Anterior cingulate cortex (tissue), 58 donors: Measurements from ENCODE around the gene SPIRE1.

Source experiments
- DNase-seq, 58 donors: peaks; one replicate each; lab custom pipeline; 2025; lab: John Stamatoyannopoulos, UW

The SPIRE1 gene

DNA sequence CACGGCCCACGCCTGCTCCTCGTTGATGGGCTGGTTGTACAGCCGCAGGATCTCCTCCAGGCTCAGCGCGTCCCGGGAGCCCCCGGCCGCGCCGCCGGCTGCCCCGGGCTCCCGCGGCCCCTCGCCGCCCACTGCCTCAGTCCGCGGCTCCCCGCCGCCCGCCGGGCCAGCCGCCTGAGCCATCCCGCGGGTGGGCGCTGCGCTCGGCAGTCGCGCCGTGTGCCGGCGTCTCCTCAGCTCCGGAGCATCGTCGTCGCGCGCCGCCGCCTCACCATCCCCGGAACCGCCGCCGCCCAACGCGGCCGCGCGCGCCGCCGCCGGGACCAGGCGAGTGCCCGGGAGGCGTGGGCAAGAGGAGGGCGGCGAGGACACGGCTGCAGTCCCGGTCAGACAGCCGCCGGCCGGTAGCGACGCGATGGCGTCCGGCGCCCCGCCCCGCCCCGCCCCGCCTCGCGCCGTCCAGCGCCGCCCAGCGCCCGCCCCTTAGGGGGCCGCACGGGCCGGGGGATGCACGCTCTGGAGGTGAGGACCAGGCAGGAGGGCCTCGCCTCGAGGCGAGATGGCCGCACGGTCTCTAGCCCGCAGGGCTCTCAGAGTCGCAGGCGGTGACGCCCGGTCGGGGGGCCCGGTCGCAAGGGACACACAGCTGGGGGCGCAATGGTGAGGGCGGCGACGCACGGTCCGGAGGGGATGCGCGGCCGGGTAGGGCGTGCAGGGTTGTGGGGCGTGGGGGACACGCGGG is at the start of gene SPIRE1:
Gene SPIRE1, minus strand, starts transcription at position 424 of the 742 bp plus-strand sequence. Its CDS starts 241 bp downstream, at position 183.
- peak in 57 of 58 donors; percentile 16 to 85 (median 68) for DNase-seq

DNA sequence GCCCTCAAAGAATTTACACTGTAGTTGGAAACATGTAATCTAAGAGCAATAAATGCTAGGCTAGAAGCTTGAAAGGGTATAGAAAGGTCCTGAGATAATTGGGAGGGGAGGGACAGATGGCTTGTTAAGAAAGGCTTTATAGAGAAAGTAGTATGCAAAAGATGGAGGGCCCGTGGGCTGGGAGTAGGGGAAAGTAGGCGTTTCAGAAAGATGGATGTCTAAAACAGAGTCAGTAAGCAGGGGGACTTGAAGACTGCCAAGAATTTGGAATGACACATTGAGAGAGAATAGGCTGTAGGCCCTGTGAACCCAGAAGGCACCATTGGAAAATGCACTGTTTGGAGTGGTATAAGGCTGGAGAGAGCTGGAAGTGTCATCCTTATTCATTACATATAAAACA is 45.8 kb upstream of the SPIRE1 start:
- DNase-seq: peak in 1 of 58 donors; percentile 0

DNA sequence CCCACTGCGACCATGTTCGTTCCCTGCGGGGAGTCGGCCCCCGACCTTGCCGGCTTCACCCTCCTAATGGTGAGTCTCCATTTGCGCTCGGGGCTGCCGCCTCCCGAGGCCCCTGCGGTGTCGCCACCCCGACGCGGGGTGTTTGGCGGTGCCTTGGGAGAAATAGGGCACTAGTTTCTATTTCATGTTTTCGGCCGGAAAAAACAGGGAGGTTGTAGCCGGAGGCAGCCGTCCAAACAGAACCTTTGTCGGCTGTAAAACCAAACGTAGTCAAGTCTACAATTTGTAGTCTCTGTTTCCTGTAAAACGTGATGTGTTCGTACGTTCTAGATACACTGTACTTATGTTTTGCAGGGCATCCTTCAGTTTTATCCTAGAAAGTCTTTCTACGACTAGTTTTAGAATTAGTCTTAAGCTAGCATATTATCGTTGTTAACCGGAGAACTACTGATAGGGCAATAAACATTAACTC is 45.2 kb upstream of the SPIRE1 start:
- DNase-seq: no peak

DNA sequence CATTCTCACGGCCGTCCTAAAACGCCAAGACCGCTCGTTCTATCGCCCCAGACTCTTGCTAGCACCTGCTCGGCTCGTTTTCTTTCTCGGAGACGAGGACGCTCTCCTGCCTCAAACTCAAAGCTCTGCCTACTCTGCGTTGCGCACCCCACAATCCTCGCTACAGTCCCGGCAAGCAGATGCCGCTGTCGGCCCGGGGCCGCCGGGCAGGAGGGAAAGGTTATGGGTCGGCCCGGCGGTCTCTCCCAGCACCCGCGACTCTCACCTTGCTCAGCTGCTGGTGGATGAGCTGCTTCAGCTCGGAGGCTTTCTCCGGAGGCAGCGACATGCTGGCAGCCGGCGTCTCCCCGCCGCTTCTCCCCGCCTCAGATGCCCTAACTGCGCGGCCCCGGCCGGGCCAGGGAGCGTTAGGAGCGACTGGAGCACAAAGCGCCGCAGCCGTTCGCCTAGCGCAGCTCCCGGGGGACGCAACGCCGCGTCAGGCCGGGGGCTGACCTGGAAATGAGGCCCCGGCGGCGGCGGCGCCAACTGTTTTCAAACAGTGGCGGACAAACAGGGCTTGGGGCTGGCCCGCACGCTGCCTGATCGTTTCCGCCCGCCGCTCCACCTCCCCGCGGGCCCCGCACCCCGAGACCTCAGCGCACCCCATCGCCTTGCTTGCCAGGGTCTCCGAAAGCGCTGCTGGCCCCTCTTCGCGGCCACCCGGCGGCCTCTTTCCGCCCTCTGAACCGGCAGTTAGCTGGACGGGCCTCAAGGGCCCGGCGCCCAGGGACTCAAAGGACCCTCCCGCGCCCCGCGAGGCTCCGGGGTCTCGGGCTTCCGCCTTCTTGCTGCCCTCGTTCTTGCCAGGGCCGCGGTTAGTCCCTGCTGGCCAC is 44.6 kb upstream of the SPIRE1 start, which contains the start of the genes CEP76 and PSMG2:
Gene CEP76, minus strand, starts transcription at position 503 of the 875 bp plus-strand sequence. Its CDS starts 175 bp downstream, at position 328.
Gene PSMG2, plus strand, starts transcription at position 822 of the 875 bp plus-strand sequence. CDS start 66 bp downstream, outside the sequence.
- DNase-seq: peak in 57 of 58 donors; percentile 58 to 92 (median 82)

DNA sequence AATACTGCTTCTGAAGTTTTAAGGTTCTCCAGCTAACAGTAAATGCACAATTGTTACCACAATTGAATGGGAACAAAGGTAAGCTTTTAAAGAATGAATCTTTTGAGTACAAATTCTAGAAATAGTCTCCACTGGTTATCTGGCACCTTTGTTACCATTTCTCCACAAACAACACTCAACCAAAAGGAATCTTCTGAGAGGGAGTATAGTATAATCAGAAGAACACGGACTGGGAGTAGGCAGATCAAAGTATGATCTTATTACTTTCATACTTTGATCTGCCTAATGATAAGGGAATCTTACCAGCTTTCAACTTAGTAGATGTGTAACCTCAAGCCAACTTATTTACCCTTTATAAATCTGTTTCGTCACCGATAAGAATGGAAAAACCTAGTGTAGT is 43.3 kb upstream of the SPIRE1 start:
- DNase-seq: no peak

DNA sequence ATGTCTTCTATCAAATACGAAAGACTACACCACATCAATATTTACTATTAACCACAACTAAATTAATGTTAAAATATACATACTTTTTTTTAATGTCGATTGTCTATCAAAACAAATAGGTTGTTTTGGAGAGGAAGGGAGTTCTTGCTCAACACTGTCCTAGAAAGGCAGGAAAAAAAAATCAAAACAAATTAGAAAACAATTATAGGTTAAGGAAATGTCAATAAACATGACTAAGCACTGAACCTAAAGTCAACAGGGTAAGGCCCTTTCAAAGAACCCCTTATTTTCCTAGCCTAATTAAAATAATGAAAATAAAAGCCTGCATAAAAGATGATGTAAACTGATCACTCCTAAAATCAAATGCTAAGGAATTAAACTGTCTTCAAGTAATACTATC is 41.8 kb upstream of the SPIRE1 start:
- no peak for DNase-seq

DNA sequence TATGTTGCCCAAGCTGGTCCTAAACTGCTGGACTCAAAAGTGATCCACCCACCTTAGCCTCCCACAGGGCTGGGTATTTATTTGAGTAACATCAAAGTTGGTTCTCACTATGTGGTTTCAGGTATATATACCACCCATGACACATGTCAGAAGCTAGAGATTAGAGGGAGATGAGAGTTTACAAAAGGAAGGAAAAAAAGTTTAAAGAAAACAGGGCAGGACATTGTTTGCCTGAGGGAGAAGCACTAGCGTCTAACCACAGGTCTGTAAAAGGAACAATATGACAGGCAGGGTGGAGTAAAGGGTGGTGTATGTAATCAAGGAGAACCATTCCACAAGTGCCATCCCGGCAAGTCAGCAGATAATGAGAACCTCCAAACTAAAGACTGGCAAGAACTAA is 36.1 kb upstream of the SPIRE1 start:
- no peak for DNase-seq

DNA sequence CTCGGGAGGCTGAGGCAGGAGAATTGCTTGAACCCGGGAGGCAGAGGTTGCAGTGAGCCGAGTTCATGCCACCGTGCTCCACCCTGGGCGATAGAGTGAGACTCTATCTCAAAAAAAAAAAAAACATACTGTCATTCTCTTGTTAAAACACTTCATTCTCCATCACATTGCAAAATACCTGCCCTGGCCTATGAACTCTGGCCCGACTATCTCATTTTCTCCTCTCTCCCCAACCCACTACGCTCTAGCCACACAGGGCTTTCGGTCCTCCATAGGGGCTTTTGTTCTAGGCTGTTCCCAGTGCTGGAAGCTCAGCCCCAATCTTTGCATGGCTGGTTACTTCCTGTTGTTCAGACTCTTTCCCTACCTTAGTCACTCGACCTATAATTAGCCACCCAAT is 34.3 kb upstream of the SPIRE1 start:
- no peak for DNase-seq

DNA sequence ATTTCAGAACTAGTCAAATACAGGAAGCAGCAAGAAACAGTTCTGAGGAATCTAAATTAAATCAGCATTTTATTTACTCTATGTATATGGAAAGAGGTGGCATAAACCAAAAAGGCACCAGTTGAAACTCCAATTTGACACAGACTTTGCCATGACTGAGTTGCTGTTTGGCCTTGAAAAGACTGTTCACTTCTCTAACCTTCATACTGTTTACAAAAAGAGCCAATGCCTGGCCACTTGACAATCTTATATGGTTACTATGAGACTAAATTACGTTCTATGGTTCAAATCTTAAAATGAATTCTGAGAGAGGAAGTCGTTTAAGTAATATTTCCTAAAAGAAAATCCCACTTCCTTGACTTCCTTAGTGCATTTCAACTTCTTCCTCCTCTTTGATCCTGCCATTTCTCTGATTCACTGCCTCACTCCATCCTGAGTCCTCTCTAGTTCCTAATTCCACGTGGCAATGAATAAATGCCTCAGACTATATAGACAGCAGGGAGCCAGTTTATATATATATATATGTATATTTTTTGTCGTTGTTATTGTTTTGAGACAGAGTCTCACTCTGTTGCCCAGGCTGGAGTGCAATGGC is 31.4 kb upstream of the SPIRE1 start:
- no peak for DNase-seq

DNA sequence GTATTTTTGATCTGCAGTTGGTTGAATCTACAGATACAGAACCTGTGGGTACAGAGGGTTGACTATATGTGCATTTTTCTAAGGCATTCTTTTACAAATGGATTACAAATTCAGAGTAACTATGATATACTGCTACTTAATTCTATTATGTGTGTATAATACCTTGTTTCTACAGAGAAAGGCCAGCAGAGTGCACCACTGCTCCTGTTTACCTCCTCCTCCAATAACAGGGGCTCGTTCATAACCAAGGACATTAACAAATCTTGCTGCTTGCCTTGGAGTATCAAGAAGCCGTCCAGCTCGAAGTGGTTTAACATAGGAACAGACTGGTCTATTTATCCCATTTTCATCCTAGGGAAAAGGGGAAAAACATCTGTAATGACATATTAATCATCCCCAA is 28.2 kb upstream of the SPIRE1 start:
- no peak for DNase-seq

DNA sequence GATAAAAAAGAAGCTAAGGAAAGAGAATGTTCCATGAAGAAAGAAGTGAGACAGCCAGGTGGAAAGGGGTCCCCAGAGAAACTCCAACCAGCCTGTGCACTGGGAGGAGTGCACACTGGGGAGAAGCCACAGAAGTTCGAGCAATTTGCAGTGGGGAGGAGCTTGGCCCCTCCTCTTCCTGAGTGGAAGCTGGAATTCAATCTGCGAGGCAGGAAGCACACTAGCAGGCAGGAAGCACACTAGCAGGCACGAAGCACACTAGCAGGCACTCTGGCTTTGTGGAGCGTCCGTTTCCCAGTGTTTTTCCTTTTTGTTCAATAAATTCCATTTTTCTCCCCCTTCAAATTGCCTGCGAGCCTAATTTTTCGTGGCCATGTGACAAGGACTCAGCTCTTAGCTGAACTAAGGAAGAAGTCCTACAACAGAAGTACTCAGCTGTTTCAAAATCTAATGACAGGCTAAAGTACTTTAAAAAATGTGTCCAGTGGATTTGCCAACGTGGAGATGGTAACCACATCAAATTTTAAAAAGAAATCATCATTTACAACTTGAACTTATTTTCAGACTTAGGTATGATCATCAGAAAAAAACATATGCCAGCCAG is 21.4 kb upstream of the SPIRE1 start:
- peak in 18 of 58 donors; percentile 1 to 40 (median 8) for DNase-seq

DNA sequence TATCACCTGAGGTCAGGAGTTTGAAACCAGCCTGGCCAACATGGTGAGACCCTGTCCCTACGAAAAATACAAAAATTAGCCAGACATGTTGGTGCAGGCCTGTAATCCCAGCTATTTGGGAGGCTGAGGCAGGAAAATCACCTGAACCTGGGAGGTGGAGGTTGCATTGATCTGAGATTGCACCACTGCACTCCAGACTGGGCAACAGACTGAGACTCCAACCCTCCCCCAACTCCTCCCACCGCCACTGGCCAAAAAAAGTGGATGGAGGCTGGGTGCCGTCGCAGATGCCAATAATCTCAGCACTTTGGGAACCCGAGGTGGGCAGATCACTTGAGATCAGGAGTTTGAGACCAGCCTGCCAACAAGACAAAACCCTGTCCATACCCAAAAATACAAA is 10.1 kb upstream of the SPIRE1 start:
- no peak for DNase-seq

DNA sequence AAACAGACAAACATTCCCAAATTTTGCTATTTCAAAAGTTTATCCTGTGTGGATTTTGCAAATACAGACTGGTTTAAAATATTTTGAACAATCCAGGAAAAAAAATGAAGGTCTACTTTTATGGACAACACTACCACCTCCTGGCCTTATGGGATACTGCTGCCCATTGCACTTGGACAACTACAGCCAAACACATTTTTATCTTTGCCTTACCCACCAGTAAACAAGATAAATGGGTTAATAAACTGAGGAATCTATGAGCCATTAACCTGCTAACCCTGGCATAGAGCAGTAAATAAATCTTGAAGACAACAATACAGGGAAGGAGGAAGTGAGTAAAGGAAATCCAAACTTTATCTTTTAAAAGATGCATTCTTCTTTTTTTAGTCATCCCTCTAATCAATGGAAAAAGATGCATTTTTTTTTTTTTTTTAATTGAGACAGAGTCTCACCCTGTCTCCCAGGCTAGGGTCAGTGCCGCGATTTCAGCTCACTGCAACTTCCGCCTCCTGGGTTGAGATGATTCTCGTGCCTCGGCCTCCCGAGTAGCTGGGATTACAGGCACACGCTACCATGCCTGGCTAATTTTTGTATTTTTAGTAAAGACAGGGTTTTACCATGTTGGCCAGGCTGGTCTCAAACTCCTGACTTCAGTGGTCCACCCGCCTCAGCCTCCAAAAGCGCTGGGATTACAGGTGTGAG is 2.1 kb upstream of the SPIRE1 start:
- peak in 11 of 58 donors; percentile 5 to 49 (median 14) for DNase-seq

DNA sequence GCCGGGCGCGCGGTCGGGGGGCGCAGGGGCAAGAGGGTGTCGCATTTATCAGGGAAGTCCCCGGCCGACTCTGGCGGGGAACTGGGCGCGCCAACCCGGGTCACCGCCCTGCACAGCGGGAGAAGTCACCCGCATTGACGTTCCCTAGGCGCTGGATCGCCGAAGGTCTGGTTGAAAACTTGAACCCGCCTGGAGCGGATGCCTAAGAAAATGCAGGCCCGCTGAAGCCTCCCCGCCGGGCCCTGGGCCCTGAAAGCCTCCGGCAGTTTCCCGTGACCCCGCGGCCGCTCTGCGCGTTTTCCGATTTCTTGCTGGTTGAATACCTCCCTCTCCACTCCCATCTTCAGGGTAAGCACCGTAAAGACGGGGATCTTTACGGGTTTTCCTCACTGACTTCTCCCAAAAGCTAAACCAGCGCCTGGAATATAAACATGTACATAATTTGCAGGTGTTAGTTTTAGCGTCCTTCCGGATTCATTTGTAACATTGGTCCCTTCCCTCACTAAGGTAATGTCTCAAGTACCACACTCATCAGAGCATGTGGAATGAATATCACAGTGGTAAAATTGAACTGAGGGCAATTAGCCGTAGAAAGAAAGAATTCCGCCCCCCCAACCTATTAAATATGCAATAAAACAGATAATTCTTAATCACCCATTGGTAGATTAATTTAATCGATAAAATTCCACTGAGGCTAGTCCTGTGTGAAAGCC is 675 bp upstream of the SPIRE1 start:
- DNase-seq: peak in 40 of 58 donors; percentile 16 to 72 (median 55)

DNA sequence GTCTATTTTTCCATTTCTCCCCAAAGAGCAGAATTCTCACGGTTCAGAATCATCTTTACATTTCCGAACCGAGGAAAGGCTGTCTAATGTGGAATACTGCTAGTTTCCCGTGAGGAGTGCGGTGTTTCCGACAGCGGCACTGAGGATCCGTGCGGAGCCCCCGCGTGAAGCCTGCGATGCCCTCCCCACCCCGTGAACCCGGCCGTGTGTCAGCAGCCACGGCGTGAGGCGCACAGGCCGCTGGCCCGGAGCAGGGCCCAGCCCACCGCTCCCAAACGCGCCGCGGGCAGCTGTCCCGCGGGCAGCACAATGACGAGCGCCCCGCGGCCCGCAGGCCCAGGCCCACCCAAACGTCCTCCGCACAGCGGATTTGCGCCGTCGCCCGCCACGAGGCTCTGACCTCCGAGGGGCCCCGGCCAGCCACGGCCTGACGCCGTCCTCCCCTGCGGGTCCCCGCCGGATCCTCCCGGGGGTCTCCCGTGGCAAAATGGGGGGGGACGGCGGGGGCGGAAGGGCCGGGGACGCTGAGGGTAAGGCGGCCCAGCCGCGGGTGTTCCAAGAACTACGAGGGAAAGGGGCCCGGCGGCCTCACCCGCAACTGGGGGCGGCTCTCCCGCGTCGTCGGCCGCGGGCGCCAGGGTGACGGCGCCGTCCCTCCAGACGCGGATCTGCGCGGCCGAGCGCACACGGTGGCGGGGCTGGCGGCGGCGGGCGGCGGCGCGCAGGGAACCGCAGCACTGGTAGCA is 796 bp downstream of the SPIRE1 start:
- peak in 31 of 58 donors; percentile 10 to 68 (median 38) for DNase-seq

DNA sequence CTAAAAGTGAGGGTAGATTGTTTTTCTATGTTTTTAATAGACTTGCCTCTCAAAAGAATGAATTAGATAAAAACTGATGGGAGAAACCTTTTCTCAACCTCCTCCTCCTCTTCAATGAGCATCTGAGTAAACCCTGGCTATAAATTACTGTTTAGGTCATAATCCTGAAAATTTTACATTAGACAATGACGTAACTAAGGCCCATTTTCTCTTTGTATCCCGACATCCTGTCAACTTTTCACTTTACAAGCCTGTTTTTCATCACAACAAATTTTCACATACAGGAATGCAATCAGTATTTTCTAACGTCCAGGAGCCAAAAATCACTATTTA is 1.3 kb downstream of the SPIRE1 start:
- no peak for DNase-seq

DNA sequence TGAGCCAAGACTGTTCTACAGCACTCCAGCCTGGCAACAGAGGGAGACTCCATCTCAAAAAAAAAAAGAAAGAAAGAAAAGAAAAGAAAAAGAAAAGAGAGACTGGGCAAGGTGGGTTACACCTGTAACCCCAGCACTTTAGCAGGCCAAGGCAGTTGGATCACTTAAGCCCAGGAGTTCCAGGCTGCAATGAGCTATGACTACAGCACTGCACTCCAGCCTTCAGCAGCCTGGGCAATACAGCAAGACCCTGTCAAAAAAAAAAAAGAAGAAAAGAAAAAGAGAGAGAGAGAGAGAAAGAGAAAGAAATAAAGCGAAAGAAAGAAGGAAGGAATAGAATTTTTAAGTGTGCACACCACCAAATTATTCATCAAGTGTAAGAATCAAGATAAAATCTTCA is 2.9 kb downstream of the SPIRE1 start:
- DNase-seq: no peak

DNA sequence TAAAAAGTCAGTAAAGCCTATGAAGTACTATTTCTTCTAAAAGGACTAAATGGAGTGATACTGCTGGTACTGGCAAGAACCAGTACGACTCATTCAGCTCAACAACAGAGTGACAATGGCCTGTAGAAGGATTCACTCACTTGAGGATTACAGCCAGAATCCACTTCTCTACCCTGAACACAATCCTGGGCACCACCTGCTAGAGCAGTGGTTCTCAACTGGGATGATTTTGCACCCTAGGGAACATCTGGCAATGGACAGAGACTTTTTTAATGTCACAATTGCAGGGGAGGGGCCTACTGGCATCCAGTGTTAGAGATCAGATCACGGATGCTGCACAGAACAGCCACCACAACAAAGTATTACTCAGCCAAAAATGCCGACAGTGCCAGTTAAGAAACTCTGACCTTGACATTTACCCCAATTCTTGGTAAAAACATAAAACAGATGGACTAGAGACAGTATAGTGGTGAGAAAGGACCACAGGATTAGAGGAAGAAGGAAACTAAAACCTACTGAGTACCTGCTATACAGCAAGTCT is 5.0 kb downstream of the SPIRE1 start:
- peak in 2 of 58 donors; percentile 3 to 10 for DNase-seq
